GM12891 (cell line): ENCODE results near the gene PCDH19.
"Not testable (repeated sequence)": the region's sequence is repeated elsewhere in the genome, so short reads cannot be mapped to it uniquely, and the experiment has no call there.

Experiments used
- PAX5 ChIP-seq: IDR thresholded peaks from 2 replicates; pipeline ENCODE4 v1.6.1; 2011; ENCODE audit warnings: low read length, moderate library complexity, mild to moderate bottlenecking; ENCODE audit not compliant: insufficient read depth, severe bottlenecking
- POLR2A ChIP-seq: IDR thresholded peaks from 2 replicates; pipeline ENCODE4 v1.6.1; 2011; ENCODE audit warnings: low read depth, low read length, control low read depth
- POLR2AphosphoS5 ChIP-seq: IDR thresholded peaks from 2 replicates; pipeline ENCODE4 v1.6.1; 2011; ENCODE audit warnings: low read depth, low read length, control low read depth
- SPI1 ChIP-seq: IDR thresholded peaks from 2 replicates; pipeline ENCODE4 v1.6.1; 2011; ENCODE audit warnings: low read depth, low read length, control low read depth
- TAF1 ChIP-seq: IDR thresholded peaks from 2 replicates; pipeline ENCODE4 v1.6.1; 2011; ENCODE audit warnings: low read depth, low read length, control low read depth

- not testable (repeated sequence) for TF ChIP-seq POLR2A, POLR2AphosphoS5, TAF1, SPI1, PAX5
These were observed 31.2 kb upstream of the PCDH19 start for GRCh38 chrX:100441321-100441720.
